ENCODE measurements around the gene PUM1.

PUM1 gene

GRCh38 chr1:31110846-31111245, 45.3 kb upstream of the PUM1 start:
- Histone ChIP-seq H3K4me2 (ENCODE audit: low read length) (no peak overlapping the region), H3K9me2 (replicated peaks; ENCODE audit: control insufficient read depth, low read length) (no peaks in the 10 kb centered on the region), H3K9me3 (ENCODE audit: control insufficient read depth, insufficient read depth, low read length) (no peaks in the 10 kb centered on the region), H4K20me1 (ENCODE audit: control insufficient read depth, insufficient read depth, low read depth, low read length) (no peaks in the 10 kb centered on the region), H3K4me1 (ENCODE audit: control insufficient read depth, low read length) (no peaks in the 10 kb centered on the region), H3K4me3 (ENCODE audit: low read length) (no peak overlapping the region), H3K36me3 (ENCODE audit: control insufficient read depth, low read length) (no peaks in the 10 kb centered on the region), H3F3A (ENCODE audit: control insufficient read depth, insufficient read depth) (no peaks in the 10 kb centered on the region), H3K79me2 (ENCODE audit: control insufficient read depth, low read length) (no peaks in the 10 kb centered on the region), H3K27ac (ENCODE audit: low read depth, low read length) (no peak overlapping the region), H3K27me3 (ENCODE audit: control insufficient read depth, low read length) (no peaks in the 10 kb centered on the region)
- TF ChIP-seq EZH2phosphoT487 (IDR thresholded peaks at IDR 0.05; ENCODE audit: borderline replicate concordance, low read length), result no peak
- no peak for TF ChIP-seq CTCF (IDR thresholded peaks at IDR 0.05; ENCODE audit: low read depth, low read length, poor library complexity, severe bottlenecking)

- Histone ChIP-seq H3K9me2 (replicated peaks; ENCODE audit: control insufficient read depth, low read length) (no peaks in the 10 kb centered on the region), H3K4me1 (ENCODE audit: control insufficient read depth, low read length) (no peaks in the 10 kb centered on the region), H3K27me3 (ENCODE audit: control insufficient read depth, low read length) (no peaks in the 10 kb centered on the region), H3K4me3 (ENCODE audit: low read length) (no peak overlapping the region), H3K79me2 (ENCODE audit: control insufficient read depth, low read length) (no peaks in the 10 kb centered on the region), H3K9me3 (ENCODE audit: control insufficient read depth, insufficient read depth, low read length) (no peaks in the 10 kb centered on the region), H3K27ac (ENCODE audit: low read depth, low read length) (no peak overlapping the region), H3K36me3 (ENCODE audit: control insufficient read depth, low read length) (no peaks in the 10 kb centered on the region), H3F3A (ENCODE audit: control insufficient read depth, insufficient read depth) (no peaks in the 10 kb centered on the region), H4K20me1 (ENCODE audit: control insufficient read depth, insufficient read depth, low read depth, low read length) (no peaks in the 10 kb centered on the region), H3K4me2 (ENCODE audit: low read length) (no peak overlapping the region)
- TF ChIP-seq CTCF (IDR thresholded peaks at IDR 0.05; ENCODE audit: low read depth, low read length, poor library complexity, severe bottlenecking) (no peak), EZH2phosphoT487 (IDR thresholded peaks at IDR 0.05; ENCODE audit: borderline replicate concordance, low read length) (no peak)
These were observed 43.3 kb upstream of the PUM1 start for GRCh38 chr1:31108861-31109260.

GRCh38 chr1:31105646-31106045, 40.1 kb upstream of the PUM1 start:
- Histone ChIP-seq H3F3A (ENCODE audit: control insufficient read depth, insufficient read depth) (no peaks in the 10 kb centered on the region), H3K4me1 (ENCODE audit: control insufficient read depth, low read length) (no peaks in the 10 kb centered on the region), H3K4me3 (ENCODE audit: low read length) (no peak overlapping the region), H3K9me3 (ENCODE audit: control insufficient read depth, insufficient read depth, low read length) (no peaks in the 10 kb centered on the region), H3K36me3 (ENCODE audit: control insufficient read depth, low read length) (no peaks in the 10 kb centered on the region), H3K27me3 (ENCODE audit: control insufficient read depth, low read length) (no peaks in the 10 kb centered on the region), H4K20me1 (ENCODE audit: control insufficient read depth, insufficient read depth, low read depth, low read length) (no peaks in the 10 kb centered on the region), H3K27ac (ENCODE audit: low read depth, low read length) (no peak overlapping the region), H3K79me2 (ENCODE audit: control insufficient read depth, low read length) (no peaks in the 10 kb centered on the region), H3K4me2 (ENCODE audit: low read length) (no peak overlapping the region), H3K9me2 (replicated peaks; ENCODE audit: control insufficient read depth, low read length) (no peaks in the 10 kb centered on the region)
- no peak for TF ChIP-seq CTCF (IDR thresholded peaks at IDR 0.05; ENCODE audit: low read depth, low read length, poor library complexity, severe bottlenecking)
- TF ChIP-seq EZH2phosphoT487 (IDR thresholded peaks at IDR 0.05; ENCODE audit: borderline replicate concordance, low read length), result no peak

- TF ChIP-seq EZH2phosphoT487 (IDR thresholded peaks at IDR 0.05; ENCODE audit: borderline replicate concordance, low read length), result no peak
- H3K27ac ChIP-seq (ENCODE audit: low read depth, low read length), result no peak overlapping the region
- no peaks in the 10 kb centered on the region for H3F3A ChIP-seq (ENCODE audit: control insufficient read depth, insufficient read depth)
- H3K4me1 ChIP-seq (ENCODE audit: control insufficient read depth, low read length), result no peaks in the 10 kb centered on the region
- no peaks in the 10 kb centered on the region for H3K9me2 ChIP-seq (replicated peaks; ENCODE audit: control insufficient read depth, low read length)
- H4K20me1 ChIP-seq (ENCODE audit: control insufficient read depth, insufficient read depth, low read depth, low read length), result no peaks in the 10 kb centered on the region
- H3K27me3 ChIP-seq (ENCODE audit: control insufficient read depth, low read length), result no peaks in the 10 kb centered on the region
- no peak overlapping the region for H3K4me3 ChIP-seq (ENCODE audit: low read length)
- no peaks in the 10 kb centered on the region for H3K36me3 ChIP-seq (ENCODE audit: control insufficient read depth, low read length)
- no peaks in the 10 kb centered on the region for H3K9me3 ChIP-seq (ENCODE audit: control insufficient read depth, insufficient read depth, low read length)
- no peak overlapping the region for H3K4me2 ChIP-seq (ENCODE audit: low read length)
- no peaks in the 10 kb centered on the region for H3K79me2 ChIP-seq (ENCODE audit: control insufficient read depth, low read length)
These were observed 37.0 kb upstream of the PUM1 start for GRCh38 chr1:31102501-31102950.
